Neural cell (in vitro differentiated cells): ENCODE results near the gene OSBPL8. TPM values are rescaled to one million over a fixed set of nuclear protein-coding genes. Genes with fewer than 3 reads are reported as not detected.
"Not testable (repeated sequence)": the region's sequence is repeated elsewhere in the genome, so short reads cannot be mapped to it uniquely, and the experiment has no call there.

ENCODE experiments used
- H2AFZ ChIP-seq: fragments of 200-600, 300-800 bp; sonication (generic), shearing (Covaris generic); 2 replicates; pipeline ENCODE4 v1.6.0; 2014; ENCODE audit warnings: low read depth, mild to moderate bottlenecking, antibody characterized with exemption, low read length, moderate library complexity
- H3F3A ChIP-seq: fragments of 200-600 bp; shearing (Covaris generic); 2 replicates; pipeline ENCODE4 v1.6.1; 2016; ENCODE audit warnings: mild to moderate bottlenecking, moderate library complexity, mixed read lengths, antibody characterized with exemption, low read length; ENCODE audit not compliant: insufficient read depth, poor library complexity, severe bottlenecking
- H3K27ac ChIP-seq: fragments of 200-600, 300-800 bp; sonication (generic), shearing (Covaris generic); 2 replicates; pipeline ENCODE4 v1.5.1; 2014; ENCODE audit warnings: mild to moderate bottlenecking, low read length, moderate library complexity
- H3K27me3 ChIP-seq: fragments of 300-800, 200-600 bp; sonication (generic), shearing (Covaris generic); 2 replicates; pipeline ENCODE4 v1.6.0; 2014; ENCODE audit warnings: mild to moderate bottlenecking, low read depth, low read length, moderate library complexity; ENCODE audit not compliant: insufficient read depth
- H3K36me3 ChIP-seq: fragments of 300-800, 200-600 bp; sonication (generic), shearing (Covaris generic); 2 replicates; pipeline ENCODE4 v1.5.1; 2014; ENCODE audit warnings: mild to moderate bottlenecking, antibody characterized with exemption, low read length, moderate library complexity; ENCODE audit not compliant: insufficient read depth
- H3K4me2 ChIP-seq: fragments of 300-800, 200-600 bp; sonication (generic), shearing (Covaris generic); 2 replicates; pipeline ENCODE4 v1.6.0; 2014; ENCODE audit warnings: mild to moderate bottlenecking, low read length
- H3K4me3 ChIP-seq: fragments of 300-800, 200-600 bp; sonication (generic), shearing (Covaris generic); 2 replicates; pipeline ENCODE4 v1.5.1; 2014; ENCODE audit warnings: mild to moderate bottlenecking, low read length, moderate library complexity
- H3K79me2 ChIP-seq: fragments of 200-600 bp; shearing (Covaris generic); replicated peaks from 2 replicates; pipeline ENCODE4 v1.6.0; 2014; ENCODE audit warnings: mild to moderate bottlenecking, low read length, moderate library complexity; ENCODE audit not compliant: insufficient read depth
- H3K9ac ChIP-seq: fragments of 300-800, 200-600 bp; sonication (generic), shearing (Covaris generic); 2 replicates; pipeline ENCODE4 v1.6.1; 2016; ENCODE audit warnings: mild to moderate bottlenecking, low read length, mixed read lengths
- H3K9me2 ChIP-seq: fragments of 200-600 bp; shearing (Covaris generic); 2 replicates; pipeline ENCODE4 v1.6.1; 2016; ENCODE audit warnings: mild to moderate bottlenecking, low read length, mixed read lengths; ENCODE audit not compliant: insufficient read depth
- H3K9me3 ChIP-seq: fragments of 200-600, 300-800 bp; sonication (generic), shearing (Covaris generic); 2 replicates; pipeline ENCODE4 v1.6.1; 2016; ENCODE audit warnings: mild to moderate bottlenecking, mixed run types, low read length, moderate library complexity, mixed read lengths
- H4K20me1 ChIP-seq: fragments of 200-600 bp; shearing (Covaris generic); 2 replicates; pipeline ENCODE4 v1.6.1; 2016; ENCODE audit warnings: mild to moderate bottlenecking, mixed run types; ENCODE audit not compliant: insufficient read depth
- EP300 ChIP-seq: fragments of 450-650 bp; conservative IDR thresholded peaks from 2 replicates; pipeline ENCODE4 v1.6.1; 2014; ENCODE audit warnings: antibody characterized with exemption, mild to moderate bottlenecking, moderate library complexity; ENCODE audit not compliant: poor library complexity, severe bottlenecking
- EZH2 ChIP-seq: fragments of 200-600, 300-800 bp; shearing (Covaris generic), sonication (generic); IDR thresholded peaks from 2 replicates; pipeline ENCODE4 v1.6.1; 2014; ENCODE audit warnings: antibody characterized with exemption, low read length, borderline replicate concordance, mild to moderate bottlenecking; ENCODE audit not compliant: insufficient read depth, poor library complexity, severe bottlenecking
- MXI1 ChIP-seq: fragments of 450-650 bp; conservative IDR thresholded peaks from 2 replicates; pipeline ENCODE4 v1.6.1; 2014; ENCODE audit warnings: antibody characterized with exemption, mild to moderate bottlenecking; ENCODE audit not compliant: poor library complexity, severe bottlenecking
- POLR2AphosphoS5 ChIP-seq: IDR thresholded peaks from 2 replicates; pipeline ENCODE4 v1.6.1; 2012
- RAD21 ChIP-seq: fragments of 450-650 bp; conservative IDR thresholded peaks from 2 replicates; pipeline ENCODE4 v1.6.1; 2014; ENCODE audit warnings: antibody characterized with exemption, mild to moderate bottlenecking, moderate library complexity
- REST ChIP-seq: IDR thresholded peaks from 2 replicates; pipeline ENCODE4 v1.6.1; 2012; ENCODE audit warnings: borderline replicate concordance
- SMC3 ChIP-seq: fragments of 450-650 bp; conservative IDR thresholded peaks from 2 replicates; pipeline ENCODE4 v1.6.1; 2014; ENCODE audit warnings: antibody characterized with exemption, mild to moderate bottlenecking, moderate library complexity; ENCODE audit not compliant: poor library complexity
- TAF1 ChIP-seq: IDR thresholded peaks from 2 replicates; pipeline ENCODE4 v1.6.1; 2012; ENCODE audit warnings: low read depth
- polyA plus RNA-seq: library from polyadenylated mRNA; depleted of rRNA; stranded (reverse); fragments of >200 nt; gene quantifications from 2 replicates; pipeline ENCODE4 v1.2.3, GENCODE V29; 2014
- TF ChIP-seq, protein P1 (sequence below): fragments of 450-650 bp; IDR thresholded peaks from 2 replicates; pipeline ENCODE4 v1.5.1; 2014; ENCODE audit warnings: antibody characterized with exemption, mild to moderate bottlenecking, moderate library complexity; ENCODE audit not compliant: poor library complexity, severe bottlenecking

Gene OSBPL8
- polyA plus RNA-seq, 1 donor from 2014 or later: 126 TPM

DNA sequence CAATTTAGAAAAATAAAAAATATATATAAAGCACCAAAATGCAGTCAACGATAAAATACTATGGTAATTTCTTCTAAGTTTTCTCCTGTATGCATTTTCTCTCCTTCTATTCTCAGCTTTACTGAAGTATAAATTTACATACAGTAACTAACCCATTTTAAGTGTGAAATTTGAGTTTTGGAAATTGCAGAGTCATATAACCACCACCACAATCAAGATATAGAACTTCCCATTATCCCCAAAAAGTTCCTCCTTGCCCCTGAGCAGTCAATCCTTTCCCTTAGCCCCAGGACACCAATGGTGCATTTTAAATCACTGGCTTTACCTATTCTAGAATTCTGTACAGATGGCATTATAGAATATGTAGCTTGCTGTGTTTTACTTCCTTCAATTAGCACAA, 180.3 kb downstream of the OSBPL8 start:
- no peak overlapping the region for H2AFZ ChIP-seq
- H3K27me3 ChIP-seq: no peaks in the 10 kb centered on the region
- H3K79me2 ChIP-seq: no peaks in the 10 kb centered on the region
- TF ChIP-seq EP300: no peak
- TF ChIP-seq TAF1: no peak
- no peak for TF ChIP-seq MXI1
- no peak for TF ChIP-seq EZH2
- no peak for TF ChIP-seq RAD21
- TF ChIP-seq, protein P1, sequence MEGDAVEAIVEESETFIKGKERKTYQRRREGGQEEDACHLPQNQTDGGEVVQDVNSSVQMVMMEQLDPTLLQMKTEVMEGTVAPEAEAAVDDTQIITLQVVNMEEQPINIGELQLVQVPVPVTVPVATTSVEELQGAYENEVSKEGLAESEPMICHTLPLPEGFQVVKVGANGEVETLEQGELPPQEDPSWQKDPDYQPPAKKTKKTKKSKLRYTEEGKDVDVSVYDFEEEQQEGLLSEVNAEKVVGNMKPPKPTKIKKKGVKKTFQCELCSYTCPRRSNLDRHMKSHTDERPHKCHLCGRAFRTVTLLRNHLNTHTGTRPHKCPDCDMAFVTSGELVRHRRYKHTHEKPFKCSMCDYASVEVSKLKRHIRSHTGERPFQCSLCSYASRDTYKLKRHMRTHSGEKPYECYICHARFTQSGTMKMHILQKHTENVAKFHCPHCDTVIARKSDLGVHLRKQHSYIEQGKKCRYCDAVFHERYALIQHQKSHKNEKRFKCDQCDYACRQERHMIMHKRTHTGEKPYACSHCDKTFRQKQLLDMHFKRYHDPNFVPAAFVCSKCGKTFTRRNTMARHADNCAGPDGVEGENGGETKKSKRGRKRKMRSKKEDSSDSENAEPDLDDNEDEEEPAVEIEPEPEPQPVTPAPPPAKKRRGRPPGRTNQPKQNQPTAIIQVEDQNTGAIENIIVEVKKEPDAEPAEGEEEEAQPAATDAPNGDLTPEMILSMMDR: no peak
- no peak for TF ChIP-seq SMC3
- no peak for TF ChIP-seq REST
- no peak for TF ChIP-seq POLR2AphosphoS5
- H3K4me2 ChIP-seq: no peak overlapping the region
- H3K4me3 ChIP-seq: no peak overlapping the region
- no peaks in the 10 kb centered on the region for H4K20me1 ChIP-seq
- H3F3A ChIP-seq: no peaks in the 10 kb centered on the region
- no peak overlapping the region for H3K27ac ChIP-seq
- no peak overlapping the region for H3K9ac ChIP-seq
- peaks cover 8% of the 10 kb centered on the region for H3K36me3 ChIP-seq
- H3K9me3 ChIP-seq: no peaks in the 10 kb centered on the region
- no peaks in the 10 kb centered on the region for H3K9me2 ChIP-seq

DNA sequence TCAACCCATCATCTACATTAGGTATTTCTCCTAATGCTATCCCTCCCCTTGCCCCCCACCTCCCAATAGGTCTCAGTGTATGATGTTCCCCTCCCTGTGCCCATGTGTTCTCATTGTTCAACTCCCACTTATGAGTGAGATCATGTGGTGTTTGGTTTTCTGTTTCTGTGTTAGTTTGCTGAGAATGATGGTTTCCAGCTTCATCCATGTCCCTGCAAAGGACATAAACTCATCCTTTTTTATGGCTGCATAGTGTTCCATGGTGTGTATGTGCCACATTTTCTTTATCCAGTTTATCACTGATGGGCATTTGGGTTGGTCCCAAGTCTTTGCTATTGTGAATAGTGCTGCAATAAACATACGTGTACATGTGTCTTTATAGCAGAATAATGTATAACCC, 182.7 kb downstream of the OSBPL8 start:
- not testable (repeated sequence) for H3K79me2 ChIP-seq, H3K9me3 ChIP-seq, H4K20me1 ChIP-seq, H3F3A ChIP-seq, H3K9me2 ChIP-seq, H3K4me3 ChIP-seq, H3K4me2 ChIP-seq, H3K27ac ChIP-seq, H3K27me3 ChIP-seq, H3K9ac ChIP-seq, H2AFZ ChIP-seq
- peaks cover 12% of the 10 kb centered on the region for H3K36me3 ChIP-seq

DNA sequence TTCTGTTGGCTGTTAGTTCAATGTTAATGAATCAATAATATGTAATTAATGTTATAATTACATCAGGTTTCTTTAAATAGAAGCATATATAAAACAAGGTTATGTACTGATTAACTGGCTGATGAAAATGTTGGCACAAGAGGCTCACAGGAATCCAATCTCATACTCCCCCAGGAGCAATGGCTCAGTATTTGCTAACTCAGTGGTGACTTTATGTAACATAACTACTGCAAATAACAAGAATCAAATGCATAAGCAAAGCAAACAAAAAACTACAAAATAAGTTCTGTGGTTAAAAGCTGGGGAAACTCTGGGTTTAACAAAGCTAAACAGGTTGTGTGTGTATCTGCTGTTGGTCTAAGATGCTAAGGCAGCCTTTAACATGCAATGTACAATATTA, 183.6 kb downstream of the OSBPL8 start:
- H3K27me3 ChIP-seq: no peaks in the 10 kb centered on the region
- no peak overlapping the region for H3K4me2 ChIP-seq
- H3K27ac ChIP-seq: no peak overlapping the region
- peaks cover 12% of the 10 kb centered on the region for H3K36me3 ChIP-seq
- no peaks in the 10 kb centered on the region for H4K20me1 ChIP-seq
- no peaks in the 10 kb centered on the region for H3K9me3 ChIP-seq
- H3K4me3 ChIP-seq: no peak overlapping the region
- H2AFZ ChIP-seq: no peak overlapping the region
- TF ChIP-seq MXI1: no peak
- H3K9me2 ChIP-seq: no peaks in the 10 kb centered on the region
- H3F3A ChIP-seq: no peaks in the 10 kb centered on the region
- no peak overlapping the region for H3K9ac ChIP-seq
- H3K79me2 ChIP-seq: no peaks in the 10 kb centered on the region
